Measurements from ENCODE around the gene INPPL1.
"Not testable (repeated sequence)": the region's sequence is repeated elsewhere in the genome, so short reads cannot be mapped to it uniquely, and the experiment has no call there.

INPPL1 gene, protein sequence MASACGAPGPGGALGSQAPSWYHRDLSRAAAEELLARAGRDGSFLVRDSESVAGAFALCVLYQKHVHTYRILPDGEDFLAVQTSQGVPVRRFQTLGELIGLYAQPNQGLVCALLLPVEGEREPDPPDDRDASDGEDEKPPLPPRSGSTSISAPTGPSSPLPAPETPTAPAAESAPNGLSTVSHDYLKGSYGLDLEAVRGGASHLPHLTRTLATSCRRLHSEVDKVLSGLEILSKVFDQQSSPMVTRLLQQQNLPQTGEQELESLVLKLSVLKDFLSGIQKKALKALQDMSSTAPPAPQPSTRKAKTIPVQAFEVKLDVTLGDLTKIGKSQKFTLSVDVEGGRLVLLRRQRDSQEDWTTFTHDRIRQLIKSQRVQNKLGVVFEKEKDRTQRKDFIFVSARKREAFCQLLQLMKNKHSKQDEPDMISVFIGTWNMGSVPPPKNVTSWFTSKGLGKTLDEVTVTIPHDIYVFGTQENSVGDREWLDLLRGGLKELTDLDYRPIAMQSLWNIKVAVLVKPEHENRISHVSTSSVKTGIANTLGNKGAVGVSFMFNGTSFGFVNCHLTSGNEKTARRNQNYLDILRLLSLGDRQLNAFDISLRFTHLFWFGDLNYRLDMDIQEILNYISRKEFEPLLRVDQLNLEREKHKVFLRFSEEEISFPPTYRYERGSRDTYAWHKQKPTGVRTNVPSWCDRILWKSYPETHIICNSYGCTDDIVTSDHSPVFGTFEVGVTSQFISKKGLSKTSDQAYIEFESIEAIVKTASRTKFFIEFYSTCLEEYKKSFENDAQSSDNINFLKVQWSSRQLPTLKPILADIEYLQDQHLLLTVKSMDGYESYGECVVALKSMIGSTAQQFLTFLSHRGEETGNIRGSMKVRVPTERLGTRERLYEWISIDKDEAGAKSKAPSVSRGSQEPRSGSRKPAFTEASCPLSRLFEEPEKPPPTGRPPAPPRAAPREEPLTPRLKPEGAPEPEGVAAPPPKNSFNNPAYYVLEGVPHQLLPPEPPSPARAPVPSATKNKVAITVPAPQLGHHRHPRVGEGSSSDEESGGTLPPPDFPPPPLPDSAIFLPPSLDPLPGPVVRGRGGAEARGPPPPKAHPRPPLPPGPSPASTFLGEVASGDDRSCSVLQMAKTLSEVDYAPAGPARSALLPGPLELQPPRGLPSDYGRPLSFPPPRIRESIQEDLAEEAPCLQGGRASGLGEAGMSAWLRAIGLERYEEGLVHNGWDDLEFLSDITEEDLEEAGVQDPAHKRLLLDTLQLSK

DNA sequence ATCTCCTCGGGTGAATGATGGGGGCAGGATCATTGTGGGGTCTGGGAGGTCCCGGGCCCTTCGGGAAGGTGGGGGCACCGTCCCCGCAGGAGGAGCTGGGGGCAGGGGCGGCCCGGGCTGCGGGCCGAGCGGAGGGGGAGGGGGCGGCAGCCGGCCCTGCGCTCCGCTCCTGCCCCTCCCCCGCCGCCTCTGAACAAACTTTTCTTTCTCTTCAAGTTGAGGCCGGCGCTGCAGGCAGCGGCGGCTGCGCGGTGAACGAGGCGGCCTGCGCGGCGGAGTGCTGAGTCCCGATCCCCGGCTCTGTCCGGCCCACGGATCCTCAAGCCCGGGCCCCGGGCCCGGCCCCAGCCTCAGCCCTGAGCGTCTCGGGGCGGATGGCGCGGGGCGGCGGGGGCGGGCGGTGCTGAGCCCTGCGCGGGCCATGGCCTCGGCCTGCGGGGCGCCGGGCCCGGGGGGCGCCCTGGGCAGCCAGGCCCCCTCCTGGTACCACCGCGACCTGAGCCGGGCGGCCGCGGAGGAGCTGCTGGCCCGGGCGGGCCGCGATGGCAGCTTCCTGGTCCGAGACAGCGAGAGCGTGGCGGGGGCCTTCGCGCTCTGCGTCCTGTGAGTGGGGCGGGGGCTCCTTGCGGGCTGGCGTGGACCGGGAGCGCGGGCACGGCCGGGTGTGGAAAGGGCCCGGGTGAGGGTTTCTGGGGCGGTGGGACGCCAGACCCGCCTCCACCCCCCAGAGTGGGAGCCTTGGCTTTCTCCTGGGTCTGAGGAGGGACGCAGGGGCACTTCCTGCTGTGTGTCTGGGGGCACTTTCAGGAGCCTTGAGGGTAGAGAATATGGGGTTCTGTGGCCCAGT lies at the start of gene INPPL1:
Gene INPPL1 (plus strand): TSS at position 204 of the 847 bp plus-strand sequence. CDS start 218 bp downstream, at position 422.
- DNase-seq (ENCODE audit: low read depth, low spot score), result no peak
- peaks cover 13% of the 10 kb centered on the region for H3K36me3 ChIP-seq (ENCODE audit: control insufficient read depth, insufficient read depth, low read length)
- H3K4me1 ChIP-seq (ENCODE audit: control insufficient read depth, insufficient read depth, low read length), result peaks cover 5% of the 10 kb centered on the region
- H3K27ac ChIP-seq (ENCODE audit: low read length), result no peak within 1 kb of the TSS
- H3K9me3 ChIP-seq (ENCODE audit: control insufficient read depth, insufficient read depth, low read length), result no peaks in the 10 kb centered on the region
- H3K27me3 ChIP-seq (ENCODE audit: control insufficient read depth, insufficient read depth, low read length), result no peaks in the 10 kb centered on the region
- no CpG with 5 or more reads among the region's 81 CpGs for WGBS (ENCODE audit: insufficient coverage, insufficient read length)
- peak within 1 kb of the TSS; percentile 64 for H3K4me3 ChIP-seq (ENCODE audit: low read length)

DNA sequence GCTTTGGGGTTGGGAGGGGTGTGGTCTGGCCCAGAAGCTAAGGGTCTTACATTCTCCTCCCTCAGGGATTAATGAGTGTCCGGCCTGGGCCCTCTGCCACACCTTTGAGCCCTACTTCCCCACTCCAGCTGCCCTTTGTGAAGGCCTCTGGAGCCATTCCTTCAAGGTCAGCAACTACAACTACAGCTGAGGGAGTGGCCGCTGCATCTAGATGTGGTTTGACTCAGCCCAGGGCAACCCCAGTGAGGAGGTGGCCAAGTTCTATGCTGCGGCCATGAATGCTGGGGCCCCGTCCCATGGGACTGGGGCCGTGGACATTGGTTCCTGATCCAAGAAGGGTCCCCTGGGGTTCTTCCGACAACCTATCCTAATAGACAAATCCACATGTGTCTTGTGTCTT lies 46.9 kb upstream of the INPPL1 start:
- H3K4me3 ChIP-seq (ENCODE audit: low read length), result no peak overlapping the region
- DNase-seq (ENCODE audit: low read depth, low spot score), result no peak
- no peaks in the 10 kb centered on the region for H3K27me3 ChIP-seq (ENCODE audit: control insufficient read depth, insufficient read depth, low read length)
- no peaks in the 10 kb centered on the region for H3K36me3 ChIP-seq (ENCODE audit: control insufficient read depth, insufficient read depth, low read length)
- H3K27ac ChIP-seq (ENCODE audit: low read length), result no peak overlapping the region
- no peaks in the 10 kb centered on the region for H3K4me1 ChIP-seq (ENCODE audit: control insufficient read depth, insufficient read depth, low read length)
- WGBS (ENCODE audit: insufficient coverage, insufficient read length), result no CpG with 5 or more reads among the region's 6 CpGs
- no peaks in the 10 kb centered on the region for H3K9me3 ChIP-seq (ENCODE audit: control insufficient read depth, insufficient read depth, low read length)

DNA sequence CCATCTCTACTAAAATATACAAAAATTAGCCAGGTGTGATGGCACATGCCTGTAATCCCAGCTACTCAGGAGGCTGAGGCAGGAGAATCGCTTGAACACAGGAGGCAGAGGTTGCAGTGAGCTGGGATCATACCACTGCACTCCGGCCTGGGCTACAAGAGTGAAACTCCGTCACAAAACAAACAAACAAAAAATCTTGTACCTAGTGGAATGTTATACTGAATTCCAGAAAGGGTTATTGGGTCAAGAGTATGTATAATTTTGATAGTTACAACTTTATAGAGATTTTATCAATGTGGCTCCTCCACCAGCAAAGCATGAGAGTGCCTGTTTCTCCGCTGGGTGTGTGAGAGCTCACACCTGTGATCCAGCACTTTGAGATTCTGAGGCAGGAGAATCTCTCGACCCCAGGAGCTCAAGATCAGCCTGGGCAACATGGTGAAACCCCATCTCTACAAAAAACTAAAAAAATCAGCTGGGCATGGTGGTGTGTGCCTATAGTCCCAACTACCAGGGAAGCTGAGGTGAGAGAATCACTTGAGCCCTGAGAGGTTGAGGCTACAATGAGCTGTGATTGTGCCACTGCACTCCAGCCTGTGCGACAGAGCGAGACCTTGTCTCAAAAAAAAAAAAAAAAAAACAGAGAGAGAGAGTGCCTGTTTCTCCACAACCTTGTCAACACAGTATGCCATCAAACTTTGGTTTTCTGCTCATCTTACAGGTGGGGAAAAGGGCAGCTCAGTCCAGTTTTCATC lies 45.3 kb upstream of the INPPL1 start:
- no peak overlapping the region for H3K27ac ChIP-seq (ENCODE audit: low read length)
- no peak for DNase-seq (ENCODE audit: low read depth, low spot score)

DNA sequence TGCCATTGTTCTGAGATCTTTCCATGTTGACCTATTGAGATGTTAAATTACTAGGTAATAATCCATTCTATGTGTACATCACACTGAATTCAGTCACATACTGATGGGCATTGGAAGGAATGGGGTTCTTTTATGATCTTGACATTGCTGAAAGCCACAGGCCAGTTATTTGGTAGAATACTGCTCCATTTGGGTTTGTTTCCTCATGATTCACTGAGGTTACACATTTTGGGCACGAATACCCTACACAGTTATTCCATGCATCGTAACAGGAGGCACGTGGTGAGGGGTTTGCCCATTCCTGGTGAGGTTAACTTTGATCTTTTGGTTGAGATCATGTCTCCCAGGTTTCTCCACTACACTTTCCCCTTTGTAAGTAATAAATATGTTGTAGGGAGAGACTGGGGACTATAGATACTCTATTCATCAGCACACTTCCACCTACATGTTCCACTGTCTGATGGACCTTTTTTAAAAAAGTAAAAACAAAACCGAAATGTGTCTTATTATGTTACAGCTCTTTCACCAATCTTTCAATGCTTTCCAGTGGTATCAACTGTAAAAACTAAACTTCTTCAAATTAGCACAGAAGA lies 44.7 kb upstream of the INPPL1 start:
- H3K9me3 ChIP-seq (ENCODE audit: control insufficient read depth, insufficient read depth, low read length), result no peaks in the 10 kb centered on the region
- no peak for DNase-seq (ENCODE audit: low read depth, low spot score)
- no peaks in the 10 kb centered on the region for H3K36me3 ChIP-seq (ENCODE audit: control insufficient read depth, insufficient read depth, low read length)
- H3K27me3 ChIP-seq (ENCODE audit: control insufficient read depth, insufficient read depth, low read length), result no peaks in the 10 kb centered on the region
- no CpG with 5 or more reads among the region's 4 CpGs for WGBS (ENCODE audit: insufficient coverage, insufficient read length)
- H3K27ac ChIP-seq (ENCODE audit: low read length), result no peak overlapping the region
- no peaks in the 10 kb centered on the region for H3K4me1 ChIP-seq (ENCODE audit: control insufficient read depth, insufficient read depth, low read length)
- H3K4me3 ChIP-seq (ENCODE audit: low read length), result no peak overlapping the region

More for the DNA sequence above, 45.3 kb upstream of the INPPL1 start:
- Histone ChIP-seq H3K4me3 (ENCODE audit: low read length) (no peak overlapping the region), H3K36me3 (ENCODE audit: control insufficient read depth, insufficient read depth, low read length) (no peaks in the 10 kb centered on the region), H3K27me3 (ENCODE audit: control insufficient read depth, insufficient read depth, low read length) (no peaks in the 10 kb centered on the region), H3K4me1 (ENCODE audit: control insufficient read depth, insufficient read depth, low read length) (no peaks in the 10 kb centered on the region), H3K9me3 (ENCODE audit: control insufficient read depth, insufficient read depth, low read length) (no peaks in the 10 kb centered on the region)
- no CpG with 5 or more reads among the region's 7 CpGs for WGBS (ENCODE audit: insufficient coverage, insufficient read length)

DNA sequence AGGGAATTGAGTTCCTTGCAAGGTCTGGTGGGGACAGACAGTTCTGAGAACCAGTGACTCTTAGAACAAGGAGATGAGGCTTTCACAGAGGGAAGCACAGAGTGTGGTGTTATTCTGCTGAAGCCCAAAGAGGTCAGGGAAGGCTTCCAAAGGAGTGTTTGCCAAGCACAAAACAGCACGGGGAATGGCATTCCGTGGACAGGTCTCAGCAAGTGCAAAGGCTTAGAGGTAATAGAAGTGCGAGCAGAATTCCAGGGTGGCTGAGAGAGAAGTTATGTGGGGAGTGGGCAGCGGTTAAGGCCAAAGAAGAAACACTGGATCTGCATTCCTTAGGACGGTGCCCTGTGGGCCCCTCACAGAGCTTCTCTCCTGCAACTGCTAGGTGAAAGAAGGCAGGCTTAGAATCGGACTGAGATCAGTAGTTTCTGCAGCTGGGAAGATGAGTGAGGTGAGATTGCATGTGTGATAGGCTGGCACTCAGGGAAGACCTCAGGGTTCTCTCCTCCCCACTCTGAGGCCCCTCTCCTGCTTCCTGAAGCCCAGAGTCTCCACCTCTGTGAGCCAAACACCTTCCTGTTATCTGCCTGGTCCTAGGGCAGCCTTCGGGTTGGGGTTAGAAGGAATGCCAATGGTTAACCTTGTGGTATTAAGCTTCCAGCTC lies 43.5 kb upstream of the INPPL1 start:
- not testable (repeated sequence) for H3K36me3 ChIP-seq (ENCODE audit: control insufficient read depth, insufficient read depth, low read length); H3K27me3 ChIP-seq (ENCODE audit: control insufficient read depth, insufficient read depth, low read length); DNase-seq (ENCODE audit: low read depth, low spot score); H3K9me3 ChIP-seq (ENCODE audit: control insufficient read depth, insufficient read depth, low read length); H3K4me1 ChIP-seq (ENCODE audit: control insufficient read depth, insufficient read depth, low read length); H3K4me3 ChIP-seq (ENCODE audit: low read length); H3K27ac ChIP-seq (ENCODE audit: low read length)
- WGBS (ENCODE audit: insufficient coverage, insufficient read length), result no CpG with 5 or more reads among the region's 7 CpGs

DNA sequence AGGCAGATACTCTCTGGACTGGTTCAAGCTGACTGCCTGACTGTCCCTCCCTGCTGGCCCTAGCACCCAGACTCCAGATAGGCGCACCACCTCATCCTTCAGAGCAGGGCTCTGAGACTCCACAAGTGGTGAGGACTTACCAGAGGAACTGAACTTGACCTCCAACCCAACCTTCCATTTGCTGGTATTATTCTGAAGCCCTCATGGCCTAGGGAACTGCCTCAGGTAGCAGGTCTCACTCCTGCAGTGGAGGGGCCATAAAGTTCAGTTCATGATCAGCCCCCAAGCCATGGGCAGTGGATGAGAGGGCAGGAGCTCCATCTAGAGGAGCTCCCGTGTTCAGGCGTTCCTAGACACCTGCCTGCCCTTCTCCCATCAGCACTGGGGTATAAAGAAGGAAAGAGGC lies 43.0 kb upstream of the INPPL1 start:
- not testable (repeated sequence) for H3K27ac ChIP-seq (ENCODE audit: low read length); H3K4me1 ChIP-seq (ENCODE audit: control insufficient read depth, insufficient read depth, low read length)
- no CpG with 5 or more reads among the region's 3 CpGs for WGBS (ENCODE audit: insufficient coverage, insufficient read length)

DNA sequence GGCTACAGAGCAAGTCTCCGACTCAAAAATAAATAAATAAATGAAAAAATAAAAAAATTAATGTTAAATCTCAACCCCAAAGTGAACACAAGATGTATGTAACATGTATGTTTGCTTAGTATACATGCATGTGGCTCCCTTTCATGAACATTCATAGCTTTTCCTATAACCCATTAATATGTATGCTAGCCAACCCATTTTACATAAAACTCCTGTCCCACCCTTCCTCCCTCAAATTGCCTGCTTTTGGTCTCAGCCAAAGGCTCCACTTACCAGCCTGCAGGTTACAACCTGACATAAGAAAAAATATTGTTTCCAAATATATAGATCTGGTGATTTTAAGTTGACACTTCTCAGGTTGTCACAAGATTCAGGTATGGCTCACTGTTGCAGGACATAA lies 36.3 kb upstream of the INPPL1 start:
- WGBS (ENCODE audit: insufficient coverage, insufficient read length), result no CpG with 5 or more reads among the region's 1 CpG
- H3K4me1 ChIP-seq (ENCODE audit: control insufficient read depth, insufficient read depth, low read length), result no peaks in the 10 kb centered on the region; the same call in 1 of the 2 replicates

More for the DNA sequence above, 43.0 kb upstream of the INPPL1 start:
- not testable (repeated sequence) for H3K9me3 ChIP-seq (ENCODE audit: control insufficient read depth, insufficient read depth, low read length); H3K27me3 ChIP-seq (ENCODE audit: control insufficient read depth, insufficient read depth, low read length); H3K4me3 ChIP-seq (ENCODE audit: low read length); DNase-seq (ENCODE audit: low read depth, low spot score); H3K36me3 ChIP-seq (ENCODE audit: control insufficient read depth, insufficient read depth, low read length)

DNA sequence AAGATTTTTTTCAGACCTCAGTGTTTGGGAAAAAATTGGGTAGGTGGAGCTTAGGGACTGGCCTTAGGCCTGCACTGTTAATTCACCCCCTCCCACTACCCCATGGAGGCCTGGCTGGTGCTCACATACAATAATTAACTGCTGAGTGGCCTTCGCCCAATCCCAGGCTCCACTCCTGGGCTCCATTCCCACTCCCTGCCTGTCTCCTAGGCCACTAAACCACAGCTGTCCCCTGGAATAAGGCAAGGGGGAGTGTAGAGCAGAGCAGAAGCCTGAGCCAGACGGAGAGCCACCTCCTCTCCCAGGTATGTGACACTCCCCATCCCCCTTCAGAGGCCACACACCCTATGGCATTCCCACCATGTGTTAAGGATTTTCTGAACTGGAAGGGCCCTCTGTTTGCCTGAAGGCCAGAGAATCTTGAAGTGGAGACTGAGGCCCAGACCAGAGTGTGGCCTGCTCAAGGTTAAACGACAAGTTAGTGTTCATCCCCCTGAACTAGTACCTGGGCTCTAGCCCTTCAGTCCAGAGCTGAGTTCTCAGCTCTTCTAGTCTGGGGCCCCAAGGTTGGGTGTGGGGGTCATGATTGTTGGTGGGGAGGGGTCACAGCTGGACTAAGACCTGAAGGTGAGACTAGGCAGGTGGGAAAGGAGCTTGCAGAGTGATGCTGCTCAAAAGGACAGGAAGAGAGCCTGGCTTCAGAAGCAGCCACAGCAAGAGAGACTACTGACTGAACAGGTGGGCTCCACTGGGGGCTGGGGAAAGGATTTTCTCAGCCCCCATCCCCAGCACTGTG lies 34.9 kb upstream of the INPPL1 start:
- H3K27me3 ChIP-seq (ENCODE audit: control insufficient read depth, insufficient read depth, low read length), result no peaks in the 10 kb centered on the region
- H3K36me3 ChIP-seq (ENCODE audit: control insufficient read depth, insufficient read depth, low read length), result no peaks in the 10 kb centered on the region
- no peak for DNase-seq (ENCODE audit: low read depth, low spot score)
- WGBS (ENCODE audit: insufficient coverage, insufficient read length), result no CpG with 5 or more reads among the region's 3 CpGs
- H3K9me3 ChIP-seq (ENCODE audit: control insufficient read depth, insufficient read depth, low read length), result no peaks in the 10 kb centered on the region
- H3K4me1 ChIP-seq (ENCODE audit: control insufficient read depth, insufficient read depth, low read length), result no peaks in the 10 kb centered on the region; the same call in 1 of the 2 replicates
- no peak overlapping the region for H3K4me3 ChIP-seq (ENCODE audit: low read length)
- no peak overlapping the region for H3K27ac ChIP-seq (ENCODE audit: low read length)

More for the DNA sequence above, 36.3 kb upstream of the INPPL1 start:
- no peak for DNase-seq (ENCODE audit: low read depth, low spot score)
- Histone ChIP-seq H3K4me3 (ENCODE audit: low read length) (no peak overlapping the region), H3K36me3 (ENCODE audit: control insufficient read depth, insufficient read depth, low read length) (no peaks in the 10 kb centered on the region), H3K27ac (ENCODE audit: low read length) (no peak overlapping the region), H3K27me3 (ENCODE audit: control insufficient read depth, insufficient read depth, low read length) (no peaks in the 10 kb centered on the region), H3K9me3 (ENCODE audit: control insufficient read depth, insufficient read depth, low read length) (no peaks in the 10 kb centered on the region)

Measured in iPS DF 6.9 (cell line).